Stomach (tissue), 4 donors: Measurements from ENCODE around the gene ATXN2.

ENCODE experiments used
- CTCF ChIP-seq, 7 experiments: fragments of 450-650 bp in 4 of 7; fragments of 200-600 bp in 3 of 7; sonication (generic) in 3 of 7; IDR thresholded peaks; one replicate each; pipeline ENCODE4 v1.5.1; 2016 to 2019; ENCODE audit warnings: antibody characterized with exemption in 7 of 7, control low read depth in 2 of 7, mild to moderate bottlenecking in 1 of 7
- EP300 ChIP-seq: sonication (generic); formaldehyde crosslinking; IDR thresholded peaks from one replicate; pipeline ENCODE4 v1.6.1; 2017; ENCODE audit warnings: antibody characterized with exemption
- POLR2A ChIP-seq, 4 donors: fragments of 450-650 bp; IDR thresholded peaks; one replicate each; pipeline ENCODE4 v1.6.1; 2016; ENCODE audit warnings: antibody characterized with exemption in 4 of 4, control low read depth in 2 of 4, mild to moderate bottlenecking in 1 of 4, moderate library complexity in 1 of 4
- POLR2AphosphoS5 ChIP-seq, 3 donors: sonication (generic); formaldehyde crosslinking; IDR thresholded peaks; one replicate each; pipeline ENCODE4 v1.6.1; 2016; ENCODE audit warnings: antibody characterized with exemption in 3 of 3

GRCh38 chr12:111440631-111441030 is 158.5 kb downstream of the ATXN2 start:
- no peak for TF ChIP-seq CTCF (IDR thresholded peaks at IDR 0.05)
- no peak for TF ChIP-seq POLR2A (IDR thresholded peaks at IDR 0.05)
- TF ChIP-seq POLR2AphosphoS5 (IDR thresholded peaks at IDR 0.05): no peak
- TF ChIP-seq EP300: no peak
